Measurements from ENCODE around the gene OR2A2. TPM values are rescaled to one million over a fixed set of nuclear protein-coding genes. Genes with fewer than 3 reads are reported as not detected.

The OR2A2 gene
- total and polyA plus RNA-seq, 2 donors (not counting 3 experiments of a cell fraction or from before 2014, with no cell fraction given) = not detected

- dilution Hi-C loops (cut with MboI; ENCODE audit: extremely low pct_ligation_motif_present, low sequenced_read_pairs) (no loop called here), intact Hi-C loops (cut with micrococcal nuclease) (no loop called here)
- H3K9ac ChIP-seq (replicated peaks; ENCODE audit: extremely low read depth, insufficient read depth, low read length) = no peak overlapping the region
- no peaks in the 10 kb centered on the region for H4K20me1 ChIP-seq (replicated peaks; ENCODE audit: control insufficient read depth, extremely low read depth, insufficient read depth, low read length)
- no peaks in the 10 kb centered on the region for H3K4me1 ChIP-seq (ENCODE audit: control insufficient read depth, extremely low read depth, insufficient read depth, low read length)
- H3K9me1 ChIP-seq (replicated peaks; ENCODE audit: control insufficient read depth, extremely low read depth, insufficient read depth, low read length) = no peaks in the 10 kb centered on the region
- no peak overlapping the region for H3K4me3 ChIP-seq (replicated peaks in 1 of 3; ENCODE audit: insufficient read depth in 1 of 3, low read depth in 1 of 3, low read length in 3 of 3)
- BruUV-seq (replicated peaks) = no TSS peak
- FAIRE-seq (no peak), DNase-seq (ENCODE audit: low read depth, low spot score) (no peak)
- H3K79me2 ChIP-seq (ENCODE audit: control insufficient read depth, insufficient read depth, low read length) = no peaks in the 10 kb centered on the region
- H3K27ac ChIP-seq (ENCODE audit: insufficient read depth, low read depth, low read length) = no peak overlapping the region
- no peak overlapping the region for H3K4me2 ChIP-seq (ENCODE audit: insufficient read depth, low read length)
- ChIA-PET POLR2A (no interaction called here), CTCF (no interaction called here)
- TF ChIP-seq EZH2 (IDR thresholded peaks at IDR 0.05; ENCODE audit: borderline replicate concordance, low read depth, low read length, severe bottlenecking) = no peak
- no peak for TF ChIP-seq FOS (IDR thresholded peaks at IDR 0.05; ENCODE audit: borderline replicate concordance, insufficient read depth, low read length)
- no peak overlapping the region for H2AFZ ChIP-seq (ENCODE audit: low read depth, low read length)
- no peaks in the 10 kb centered on the region for H3K9me3 ChIP-seq (replicated peaks; ENCODE audit: control insufficient read depth, insufficient read depth, low read length)
- H3K36me3 ChIP-seq (ENCODE audit: control insufficient read depth in 2 of 2, extremely low read depth in 1 of 2, insufficient read depth in 2 of 2, low read length in 2 of 2) = no peaks in the 10 kb centered on the region
- H3K27me3 ChIP-seq (ENCODE audit: control insufficient read depth in 2 of 2, insufficient read depth in 2 of 2, low read length in 2 of 2) = peaks cover 2 to 3% of the 10 kb centered on the region in 2 experiments
These were observed 7.3 kb upstream of the OR2A2 start for GRCh38 chr7:144102041-144102440.

DNA sequence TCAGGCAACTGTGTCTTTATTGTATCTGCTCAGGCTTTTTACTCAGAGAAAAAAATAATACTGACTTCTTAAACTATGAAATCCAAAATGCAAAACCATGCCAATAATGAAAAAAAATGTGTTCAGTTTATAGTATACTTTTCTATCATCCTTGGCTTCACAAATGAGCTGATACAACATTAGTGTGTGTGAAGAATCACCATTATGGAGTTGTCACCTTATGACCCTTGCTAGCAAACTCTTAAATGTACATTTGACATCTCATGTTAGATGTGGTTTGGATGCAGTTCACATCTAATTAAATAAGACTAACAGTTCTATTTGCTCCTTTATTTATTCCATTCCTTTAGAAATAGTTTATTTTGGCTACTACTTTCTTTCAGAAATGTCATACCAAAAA is 4.2 kb upstream of the OR2A2 start:
- DNase-seq (ENCODE audit: low read depth, low spot score) (no peak), FAIRE-seq (no peak)
- Histone ChIP-seq H3K9ac (replicated peaks; ENCODE audit: extremely low read depth, insufficient read depth, low read length) (no peak overlapping the region), H3K9me1 (replicated peaks; ENCODE audit: control insufficient read depth, extremely low read depth, insufficient read depth, low read length) (no peaks in the 10 kb centered on the region), H3K27me3 (ENCODE audit: control insufficient read depth in 2 of 2, insufficient read depth in 2 of 2, low read length in 2 of 2) (peaks cover 3 to 4% of the 10 kb centered on the region in 2 experiments), H3K4me3 (replicated peaks in 1 of 3; ENCODE audit: insufficient read depth in 1 of 3, low read depth in 1 of 3, low read length in 3 of 3) (no peak overlapping the region), H3K4me1 (ENCODE audit: control insufficient read depth, extremely low read depth, insufficient read depth, low read length) (no peaks in the 10 kb centered on the region), H2AFZ (ENCODE audit: low read depth, low read length) (no peak overlapping the region), H3K9me3 (replicated peaks; ENCODE audit: control insufficient read depth, insufficient read depth, low read length) (no peaks in the 10 kb centered on the region), H3K27ac (ENCODE audit: insufficient read depth, low read depth, low read length) (no peak overlapping the region), H3K4me2 (ENCODE audit: insufficient read depth, low read length) (no peak overlapping the region), H3K79me2 (ENCODE audit: control insufficient read depth, insufficient read depth, low read length) (no peaks in the 10 kb centered on the region), H4K20me1 (replicated peaks; ENCODE audit: control insufficient read depth, extremely low read depth, insufficient read depth, low read length) (no peaks in the 10 kb centered on the region), H3K36me3 (ENCODE audit: control insufficient read depth in 2 of 2, extremely low read depth in 1 of 2, insufficient read depth in 2 of 2, low read length in 2 of 2) (no peaks in the 10 kb centered on the region)
- ChIA-PET POLR2A (no interaction called here), CTCF (interaction anchor here (1.0 to 1.3 kb wide), 3 partner anchors 8 to 23 kb away, joined by 3 to 8 read pairs (median 3); no protein-coding TSS in a partner anchor)
- no TSS peak for BruUV-seq (replicated peaks)
- dilution Hi-C loops (cut with MboI; ENCODE audit: extremely low pct_ligation_motif_present, low sequenced_read_pairs) = no loop called here
- TF ChIP-seq FOS (IDR thresholded peaks at IDR 0.05; ENCODE audit: borderline replicate concordance, insufficient read depth, low read length) (no peak), POLR2A (IDR thresholded peaks at IDR 0.05; ENCODE audit: low read depth, low read length) (no peak), EZH2 (IDR thresholded peaks at IDR 0.05; ENCODE audit: borderline replicate concordance, low read depth, low read length, severe bottlenecking) (no peak)
- intact Hi-C loops (cut with micrococcal nuclease) = no loop called here

Data from endothelial cell of umbilical vein (primary cell).